ENCODE measurements around the gene OOSP4A. TPM values are rescaled to one million over a fixed set of nuclear protein-coding genes. Genes with fewer than 3 reads are reported as not detected.

Gene OOSP4A
- total RNA-seq, 2 experiments from 2014 or later = not detected

DNA sequence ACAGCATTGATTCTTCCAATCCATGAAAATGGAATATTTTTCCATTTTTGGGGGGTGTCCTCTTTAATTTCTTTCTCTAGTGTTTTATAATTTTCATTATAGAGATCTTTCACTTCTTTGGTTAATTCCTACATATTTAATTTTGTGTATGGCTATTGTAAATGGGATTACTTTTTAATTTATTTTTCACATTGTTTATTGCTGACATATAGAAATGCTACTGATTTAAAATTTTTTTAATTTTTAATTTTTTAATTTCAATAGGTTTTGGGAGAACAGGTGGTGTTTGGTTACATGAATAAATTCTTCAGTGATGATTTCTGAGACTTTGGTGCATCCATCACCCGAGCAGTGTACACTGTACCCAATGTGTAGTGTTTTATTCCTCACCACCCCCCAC lies 26.6 kb downstream of the OOSP4A start:
- Histone ChIP-seq H3K9me3 (ENCODE audit: control insufficient read depth in 1 of 2, insufficient read depth in 1 of 2, low read length in 2 of 2) (no peaks in the 10 kb centered on the region), H3K4me3 (ENCODE audit: low read length) (no peak overlapping the region), H3K27ac (ENCODE audit: low read depth in 1 of 2, low read length in 2 of 2) (no peak overlapping the region), H3K27me3 (ENCODE audit: control insufficient read depth in 1 of 2, insufficient read depth in 2 of 2, low read length in 2 of 2) (peaks cover 0 to 8% of the 10 kb centered on the region in 2 experiments), H3K36me3 (ENCODE audit: insufficient read depth, low read length) (no peaks in the 10 kb centered on the region), H3K4me1 (ENCODE audit: insufficient read depth, low read length) (no peaks in the 10 kb centered on the region)
- no peaks in the 10 kb centered on the region for H3K4me1 Mint-ChIP-seq (ENCODE audit: low read depth)
- H3K36me3 Mint-ChIP-seq (ENCODE audit: low read depth) = no peaks in the 10 kb centered on the region
- H3K4me3 Mint-ChIP-seq = no peak overlapping the region
- POLR2A ChIA-PET = no interaction called here
- ATAC-seq (ENCODE audit: poor library complexity) (no peak), DNase-seq (no peak)
- H3K27me3 Mint-ChIP-seq = peaks cover 33% of the 10 kb centered on the region
- intact Hi-C loops (cut with DNase I, micrococcal nuclease) = no loop called here
- CTCF ChIA-PET = no interaction called here
- no peak overlapping the region for H3K27ac Mint-ChIP-seq
- peaks cover 5% of the 10 kb centered on the region for H3K9me3 Mint-ChIP-seq
- TF ChIP-seq, protein P1, sequence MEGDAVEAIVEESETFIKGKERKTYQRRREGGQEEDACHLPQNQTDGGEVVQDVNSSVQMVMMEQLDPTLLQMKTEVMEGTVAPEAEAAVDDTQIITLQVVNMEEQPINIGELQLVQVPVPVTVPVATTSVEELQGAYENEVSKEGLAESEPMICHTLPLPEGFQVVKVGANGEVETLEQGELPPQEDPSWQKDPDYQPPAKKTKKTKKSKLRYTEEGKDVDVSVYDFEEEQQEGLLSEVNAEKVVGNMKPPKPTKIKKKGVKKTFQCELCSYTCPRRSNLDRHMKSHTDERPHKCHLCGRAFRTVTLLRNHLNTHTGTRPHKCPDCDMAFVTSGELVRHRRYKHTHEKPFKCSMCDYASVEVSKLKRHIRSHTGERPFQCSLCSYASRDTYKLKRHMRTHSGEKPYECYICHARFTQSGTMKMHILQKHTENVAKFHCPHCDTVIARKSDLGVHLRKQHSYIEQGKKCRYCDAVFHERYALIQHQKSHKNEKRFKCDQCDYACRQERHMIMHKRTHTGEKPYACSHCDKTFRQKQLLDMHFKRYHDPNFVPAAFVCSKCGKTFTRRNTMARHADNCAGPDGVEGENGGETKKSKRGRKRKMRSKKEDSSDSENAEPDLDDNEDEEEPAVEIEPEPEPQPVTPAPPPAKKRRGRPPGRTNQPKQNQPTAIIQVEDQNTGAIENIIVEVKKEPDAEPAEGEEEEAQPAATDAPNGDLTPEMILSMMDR (IDR thresholded peaks at IDR 0.05) = no peak

DNA sequence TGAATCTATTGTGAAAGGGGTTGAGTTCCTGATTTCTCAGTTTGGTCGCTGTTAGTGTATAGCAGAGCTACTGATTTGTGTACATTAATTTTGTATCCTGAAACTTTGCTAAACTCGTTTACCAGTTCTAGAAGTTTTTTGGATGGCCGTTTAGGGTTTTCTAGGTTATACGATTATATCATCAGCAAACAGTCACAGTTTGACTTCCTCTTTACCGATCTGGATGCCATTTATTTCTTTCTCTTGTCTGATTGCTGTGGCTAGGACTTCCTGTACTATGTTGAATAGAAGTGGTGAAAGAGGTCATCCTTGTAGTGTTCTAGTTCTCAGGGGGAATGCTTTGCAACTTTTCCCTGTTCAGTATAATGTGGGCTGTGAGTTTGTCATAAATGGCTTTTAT lies 28.6 kb downstream of the OOSP4A start:
- TF ChIP-seq, protein P1 (IDR thresholded peaks at IDR 0.05) = no peak
- ATAC-seq (ENCODE audit: poor library complexity) (no peak), DNase-seq (no peak)
- Mint-ChIP-seq H3K27me3 (peaks cover 39% of the 10 kb centered on the region), H3K4me1 (ENCODE audit: low read depth) (no peaks in the 10 kb centered on the region), H3K36me3 (ENCODE audit: low read depth) (no peaks in the 10 kb centered on the region), H3K9me3 (peaks cover 5% of the 10 kb centered on the region), H3K4me3 (no peak overlapping the region), H3K27ac (no peak overlapping the region)
- intact Hi-C loops (cut with DNase I, micrococcal nuclease) = no loop called here
- ChIA-PET POLR2A (no interaction called here), CTCF (no interaction called here)
- Histone ChIP-seq H3K4me3 (ENCODE audit: low read length) (no peak overlapping the region), H3K4me1 (ENCODE audit: insufficient read depth, low read length) (no peaks in the 10 kb centered on the region), H3K9me3 (ENCODE audit: control insufficient read depth in 1 of 2, insufficient read depth in 1 of 2, low read length in 2 of 2) (no peaks in the 10 kb centered on the region), H3K27ac (ENCODE audit: low read depth in 1 of 2, low read length in 2 of 2) (no peak overlapping the region), H3K36me3 (ENCODE audit: insufficient read depth, low read length) (no peaks in the 10 kb centered on the region), H3K27me3 (ENCODE audit: control insufficient read depth in 1 of 2, insufficient read depth in 2 of 2, low read length in 2 of 2) (peaks cover 0 to 8% of the 10 kb centered on the region in 2 experiments)

DNA sequence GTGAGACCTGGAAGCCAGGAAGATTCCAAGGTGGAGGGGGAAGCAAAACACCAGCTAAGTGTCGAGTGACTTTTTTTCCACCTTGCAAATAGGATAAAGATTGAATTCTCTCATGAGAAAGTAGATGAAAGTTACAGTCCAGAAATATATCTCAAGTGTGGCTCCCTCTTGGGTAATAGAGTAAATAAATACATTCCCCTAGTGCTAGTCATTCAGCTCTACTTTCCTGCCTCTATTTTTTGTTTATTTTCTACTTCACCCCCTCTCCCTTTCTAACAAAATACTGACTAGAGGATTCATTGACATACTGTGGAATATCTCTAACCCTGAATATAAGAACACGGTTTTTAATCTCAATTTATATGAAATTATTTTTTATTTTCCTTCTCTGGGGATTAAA lies 34.0 kb downstream of the OOSP4A start:
- CTCF ChIA-PET = no interaction called here
- TF ChIP-seq, protein P1 (IDR thresholded peaks at IDR 0.05) = no peak
- no peaks in the 10 kb centered on the region for H3K36me3 ChIP-seq (ENCODE audit: insufficient read depth, low read length)
- no peak for ATAC-seq (ENCODE audit: poor library complexity)
- POLR2A ChIA-PET = no interaction called here
- peaks cover 0 to 4% of the 10 kb centered on the region in 2 experiments for H3K27me3 ChIP-seq (ENCODE audit: control insufficient read depth in 1 of 2, insufficient read depth in 2 of 2, low read length in 2 of 2)
- Mint-ChIP-seq H3K36me3 (ENCODE audit: low read depth) (no peaks in the 10 kb centered on the region), H3K4me1 (ENCODE audit: low read depth) (no peaks in the 10 kb centered on the region), H3K9me3 (no peaks in the 10 kb centered on the region), H3K27ac (no peak overlapping the region), H3K27me3 (peaks cover 47% of the 10 kb centered on the region), H3K4me3 (no peak overlapping the region)
- no peak for DNase-seq
- no peak overlapping the region for H3K4me3 ChIP-seq (ENCODE audit: low read length)
- no peak overlapping the region for H3K27ac ChIP-seq (ENCODE audit: low read depth in 1 of 2, low read length in 2 of 2)
- H3K9me3 ChIP-seq (ENCODE audit: control insufficient read depth in 1 of 2, insufficient read depth in 1 of 2, low read length in 2 of 2) = no peaks in the 10 kb centered on the region
- intact Hi-C loops (cut with DNase I, micrococcal nuclease) = no loop called here
- H3K4me1 ChIP-seq (ENCODE audit: insufficient read depth, low read length) = no peaks in the 10 kb centered on the region
